ENCODE data around the gene JAML. TPM values are rescaled to one million over a fixed set of nuclear protein-coding genes. Genes with fewer than 3 reads are reported as not detected.

JAML gene
- total and polyA plus RNA-seq, 2 of the 13 experiments (the other 11 are each of a cell fraction or from before 2014, with no cell fraction given), result 2.0 to 3.3 TPM

- no peak for TF ChIP-seq DZIP1 (CRISPR knock-in tag; IDR thresholded peaks at IDR 0.05)
- TF ChIP-seq DR1 (CRISPR knock-in tag; IDR thresholded peaks at IDR 0.05), result no peak
- no peak for TF ChIP-seq TEAD3 (CRISPR knock-in tag; optimal IDR thresholded peaks at IDR 0.05; ENCODE audit: borderline replicate concordance)
- TF ChIP-seq ZBTB46 (CRISPR knock-in tag; IDR thresholded peaks at IDR 0.05; ENCODE audit: borderline replicate concordance), result no peak
- TF ChIP-seq DDIT3 (CRISPR knock-in tag; IDR thresholded peaks at IDR 0.05), result no peak
Observed at GRCh38 chr11:118170882-118171268, 53.9 kb downstream of the JAML start (continued).

GRCh38 chr11:118170231-118170630, 54.6 kb downstream of the JAML start:
- DNase-seq (ENCODE audit: low spot score), result no peak
- H3K4me1 ChIP-seq (ENCODE audit: insufficient read depth, low read length), result peaks cover 21% of the 10 kb centered on the region
- no peaks in the 10 kb centered on the region for H3K79me2 ChIP-seq (ENCODE audit: insufficient read depth, low read length)
- no peak for FAIRE-seq
- H2AFZ ChIP-seq (ENCODE audit: low read length), result no peak overlapping the region
- H3K27ac ChIP-seq (ENCODE audit: extremely low read length, insufficient read depth, low read length), result no peak overlapping the region
- no TSS peak for BruUV-seq (replicated peaks)
- intact Hi-C loops (cut with micrococcal nuclease; ENCODE audit: unreplicated experiment) (no loop called here), in situ Hi-C loops (cut with HindIII; ENCODE audit: extremely low pct_ligation_motif_present, low pct_unique_long_range_greater_than_20kb) (no loop called here)
- no peak overlapping the region for H3K9ac ChIP-seq (ENCODE audit: insufficient read depth, low read depth, low read length)
- ChIA-PET POLR2A (no interaction called here), CTCF (ENCODE audit: low intra/inter-chr PET ratio, low total read pairs) (interaction anchor here (2.5 kb wide), 1 partner anchor 25 kb away, joined by 14 read pairs; no protein-coding TSS in a partner anchor)
- H3K4me3 ChIP-seq (replicated peaks in 1 of 3; ENCODE audit: insufficient read depth in 1 of 3, low read depth in 2 of 3, low read length in 3 of 3), result no peak overlapping the region
- ATAC-seq, result no peak
- no peak for TF ChIP-seq KMT2A (CRISPR knock-in tag; IDR thresholded peaks at IDR 0.05)
- no peak for TF ChIP-seq ZNF484 (CRISPR knock-in tag; IDR thresholded peaks at IDR 0.05; ENCODE audit: borderline replicate concordance, low read depth)
- no peak for TF ChIP-seq DPF2 (CRISPR knock-in tag; IDR thresholded peaks at IDR 0.05; ENCODE audit: borderline replicate concordance, low read depth)
- no peak for TF ChIP-seq SP2 (CRISPR knock-in tag; IDR thresholded peaks at IDR 0.05)
- no peak overlapping the region for H3K4me2 ChIP-seq (ENCODE audit: low read depth, low read length)
- no peaks in the 10 kb centered on the region for H3K36me3 ChIP-seq (replicated peaks in 1 of 2; ENCODE audit: control insufficient read depth in 1 of 2, insufficient read depth in 2 of 2, low read length in 2 of 2)
- no peaks in the 10 kb centered on the region for H3K9me3 ChIP-seq (ENCODE audit: low read length)
- no peaks in the 10 kb centered on the region for H4K20me1 ChIP-seq (ENCODE audit: insufficient read depth, low read length)
- 16% methylated on average over 6 of the region's 9 CpGs for WGBS (ENCODE audit: low lambda C conversion rate)
- peaks cover 7 to 68% of the 10 kb centered on the region in 2 experiments for H3K27me3 ChIP-seq (ENCODE audit: control insufficient read depth in 1 of 2, insufficient read depth in 2 of 2, low read length in 2 of 2)
